Superior temporal gyrus (tissue), 1 donor: Measurements from ENCODE around the gene ZNF606.

ENCODE experiments used
- DNase-seq: peaks from one replicate; pipeline ENCODE4 v3.0.0-alpha.2; 2016; ENCODE audit errors: extremely low spot score

The ZNF606 gene

GRCh38 chr19:57934820-57935665 lies 67.6 kb downstream of the ZNF606 start, which contains the start of gene ZNF418:
Gene ZNF418, minus strand, starts transcription at chr19:57935402. Its CDS starts 1,580 bp downstream, at chr19:57933822.
- DNase-seq = peak; percentile 98

- no peak for DNase-seq
Observed at GRCh38 chr19:57927587-57927986, 75.0 kb downstream of the ZNF606 start.
